Hepatocyte (in vitro differentiated cells): ENCODE measurements around the gene HABP4.

Experiments
- CTCF ChIP-seq: fragments of 200-600 bp; sonication (generic); IDR thresholded peaks from 2 replicates; pipeline ENCODE4 v1.5.1; 2016; ENCODE audit warnings: antibody characterized with exemption, mild to moderate bottlenecking; ENCODE audit not compliant: poor library complexity
- EZH2 ChIP-seq: fragments of 200-600 bp; sonication (generic); IDR thresholded peaks from 2 replicates; pipeline ENCODE4 v1.6.1; 2016; ENCODE audit warnings: antibody characterized with exemption, mild to moderate bottlenecking, borderline replicate concordance
- EZH2phosphoT487 ChIP-seq: fragments of 200-600 bp; sonication (generic); IDR thresholded peaks from one replicate; pipeline ENCODE4 v1.6.1; 2018; ENCODE audit warnings: antibody characterized with exemption, mild to moderate bottlenecking, low read depth, moderate library complexity; ENCODE audit not compliant: unreplicated experiment, severe bottlenecking

DNA sequence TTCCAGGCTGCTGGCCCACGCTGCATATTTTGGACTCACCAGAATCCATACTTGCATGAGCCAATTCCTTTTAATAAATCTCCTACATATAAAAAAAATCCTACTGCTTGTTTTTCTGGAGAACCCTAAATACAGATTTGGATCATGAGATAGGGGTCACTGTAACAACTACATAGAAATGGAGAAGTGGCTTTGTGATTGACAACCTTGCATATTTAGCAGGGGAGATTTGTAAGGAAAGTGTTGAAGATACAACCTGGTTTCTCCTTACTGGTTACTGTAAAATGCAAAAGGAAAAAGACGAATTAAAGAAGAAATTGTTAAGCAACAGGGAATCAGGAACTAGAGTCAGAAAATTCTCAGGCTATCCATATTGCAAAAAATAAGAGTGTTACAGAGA lies 74.8 kb downstream of the HABP4 start:
- TF ChIP-seq CTCF (no peak), EZH2phosphoT487 (no peak), EZH2 (no peak)
